ENCODE data around the gene DROSHA.

DROSHA gene

GRCh38 chr5:31496301-31496700 is 35.6 kb downstream of the DROSHA start:
- H3K36me3 Mint-ChIP-seq (ENCODE audit: low read depth) = peaks cover 83% of the 10 kb centered on the region

GRCh38 chr5:31495336-31495735 is 36.6 kb downstream of the DROSHA start:
- Mint-ChIP-seq H3K4me3 (no peak overlapping the region), H3K4me1 (peaks cover 3% of the 10 kb centered on the region), H3K36me3 (ENCODE audit: low read depth) (peaks cover 86% of the 10 kb centered on the region), H3K27ac (no peak overlapping the region), H3K27me3 (ENCODE audit: low read depth, poor library complexity) (no peaks in the 10 kb centered on the region), H3K9me3 (no peaks in the 10 kb centered on the region)
- TF ChIP-seq CTCF (IDR thresholded peaks at IDR 0.05) = no peak
- no peak for DNase-seq

More at GRCh38 chr5:31496301-31496700, 35.6 kb downstream of the DROSHA start:
- no peaks in the 10 kb centered on the region for H3K9me3 Mint-ChIP-seq
- no peak overlapping the region for H3K27ac Mint-ChIP-seq
- H3K27me3 Mint-ChIP-seq (ENCODE audit: low read depth, poor library complexity) = no peaks in the 10 kb centered on the region
- H3K4me3 Mint-ChIP-seq = no peak overlapping the region
- H3K4me1 Mint-ChIP-seq = peaks cover 6% of the 10 kb centered on the region
- TF ChIP-seq CTCF (IDR thresholded peaks at IDR 0.05) = no peak
- no peak for DNase-seq

- H3K36me3 Mint-ChIP-seq (ENCODE audit: low read depth) = peaks cover 84% of the 10 kb centered on the region
- no peaks in the 10 kb centered on the region for H3K9me3 Mint-ChIP-seq
- no peaks in the 10 kb centered on the region for H3K27me3 Mint-ChIP-seq (ENCODE audit: low read depth, poor library complexity)
- no peak for DNase-seq
- H3K4me3 Mint-ChIP-seq = no peak overlapping the region
- TF ChIP-seq CTCF (IDR thresholded peaks at IDR 0.05) = no peak
- peak overlapping the region; percentile 3 for H3K27ac Mint-ChIP-seq
- no peaks in the 10 kb centered on the region for H3K4me1 Mint-ChIP-seq
Measured at GRCh38 chr5:31492869-31493268, 39.0 kb downstream of the DROSHA start.

- H3K27ac Mint-ChIP-seq = no peak overlapping the region
- peaks cover 10% of the 10 kb centered on the region for H3K4me1 Mint-ChIP-seq
- TF ChIP-seq CTCF (IDR thresholded peaks at IDR 0.05) = no peak
- peaks cover 67% of the 10 kb centered on the region for H3K36me3 Mint-ChIP-seq (ENCODE audit: low read depth)
- no peak overlapping the region for H3K4me3 Mint-ChIP-seq
- DNase-seq = no peak
- no peaks in the 10 kb centered on the region for H3K27me3 Mint-ChIP-seq (ENCODE audit: low read depth, poor library complexity)
- no peaks in the 10 kb centered on the region for H3K9me3 Mint-ChIP-seq
Measured at GRCh38 chr5:31487506-31487905, 44.4 kb downstream of the DROSHA start.

- no peak for DNase-seq
- H3K9me3 Mint-ChIP-seq = no peaks in the 10 kb centered on the region
- TF ChIP-seq CTCF (IDR thresholded peaks at IDR 0.05) = no peak
- H3K4me3 Mint-ChIP-seq = no peak overlapping the region
- no peak overlapping the region for H3K27ac Mint-ChIP-seq
- peaks cover 10% of the 10 kb centered on the region for H3K4me1 Mint-ChIP-seq
- H3K36me3 Mint-ChIP-seq (ENCODE audit: low read depth) = peaks cover 67% of the 10 kb centered on the region
- H3K27me3 Mint-ChIP-seq (ENCODE audit: low read depth, poor library complexity) = no peaks in the 10 kb centered on the region
Measured at GRCh38 chr5:31486441-31486840, 45.5 kb downstream of the DROSHA start.

GRCh38 chr5:31485376-31486207 is 46.3 kb downstream of the DROSHA start:
- Mint-ChIP-seq H3K4me1 (peaks cover 10% of the 10 kb centered on the region), H3K36me3 (ENCODE audit: low read depth) (peaks cover 61% of the 10 kb centered on the region), H3K4me3 (no peak overlapping the region), H3K9me3 (no peaks in the 10 kb centered on the region), H3K27ac (no peak overlapping the region), H3K27me3 (ENCODE audit: low read depth, poor library complexity) (no peaks in the 10 kb centered on the region)
- no peak for TF ChIP-seq CTCF (IDR thresholded peaks at IDR 0.05)
- DNase-seq = no peak
